ENCODE measurements around the gene DMBX1.

GRCh38 chr1:46452931-46453325 lies 36.7 kb upstream of the DMBX1 start:
- TF ChIP-seq CTCF (IDR thresholded peaks at IDR 0.05; ENCODE audit: low read length) (no peak), EZH2 (IDR thresholded peaks at IDR 0.05; ENCODE audit: borderline replicate concordance, low read length) (no peak)
